ENCODE data around the gene FBXO38.

GRCh38 chr5:148443241-148443640, 59.5 kb downstream of the FBXO38 start:
- TF ChIP-seq CTCF (IDR thresholded peaks at IDR 0.05) (no peak), ZFX (IDR thresholded peaks at IDR 0.05; ENCODE audit: borderline replicate concordance) (no peak)

Measured in 22Rv1 (cell line).